VCaP (cell line): ENCODE measurements around the gene MIOX.
"Not testable (repeated sequence)": the region's sequence is repeated elsewhere in the genome, so short reads cannot be mapped to it uniquely, and the experiment has no call there.

ENCODE experiments used
- H3K27ac ChIP-seq: fragments of 450-650 bp; 2 replicates; pipeline ENCODE4 v1.5.1; 2017
- CTCF ChIP-seq: fragments of 450-650 bp; conservative IDR thresholded peaks from 2 replicates; pipeline ENCODE4 v1.5.1; 2017; ENCODE audit warnings: mild to moderate bottlenecking, moderate library complexity

The MIOX gene

GRCh38 chr22:50531546-50531961 is 44.9 kb downstream of the MIOX start:
- H3K27ac ChIP-seq = peak overlapping the region; percentile 71
- TF ChIP-seq CTCF = no peak

DNA sequence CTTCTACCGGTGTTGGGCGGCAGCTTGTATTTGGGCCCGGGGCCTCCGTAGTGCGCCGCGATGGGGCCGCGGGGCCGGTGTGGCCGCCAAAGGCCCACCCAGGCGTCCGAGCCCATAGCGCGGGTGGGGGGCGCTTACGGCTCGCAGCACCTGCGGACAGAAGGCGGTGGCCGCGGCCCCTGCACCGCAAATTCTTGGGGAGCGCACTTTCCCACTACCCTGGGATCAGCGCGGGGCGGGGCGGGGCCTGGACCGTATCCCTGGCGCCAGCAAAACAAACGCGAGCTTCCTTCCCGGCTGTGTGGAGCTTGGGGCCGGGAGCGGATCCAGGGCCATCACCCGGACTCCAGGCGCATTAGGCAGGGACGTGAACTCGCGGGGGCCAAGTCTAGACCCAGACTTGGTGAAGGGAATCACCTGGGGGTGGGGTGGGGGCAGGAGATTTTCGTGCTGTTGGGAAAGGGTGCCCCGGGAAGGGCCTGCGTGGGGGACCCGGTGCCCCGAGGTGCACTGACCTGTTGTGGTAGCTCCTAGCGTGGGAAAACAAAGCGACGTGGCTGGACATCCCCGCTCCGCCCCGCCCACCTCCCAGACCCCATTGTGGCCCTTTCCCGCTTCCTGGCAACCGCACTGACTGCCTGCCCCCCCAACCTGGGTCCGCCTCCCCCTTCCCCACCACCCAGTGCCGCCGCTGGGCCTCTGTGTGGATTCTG is 45.5 kb downstream of the MIOX start:
- no peak for TF ChIP-seq CTCF
- H3K27ac ChIP-seq = peak overlapping the region; percentile 71

GRCh38 chr22:50532824-50533796 is 46.5 kb downstream of the MIOX start:
- peak overlapping the region; percentile 71; the same call in 1 of the 2 replicates for H3K27ac ChIP-seq
- no peak for TF ChIP-seq CTCF

DNA sequence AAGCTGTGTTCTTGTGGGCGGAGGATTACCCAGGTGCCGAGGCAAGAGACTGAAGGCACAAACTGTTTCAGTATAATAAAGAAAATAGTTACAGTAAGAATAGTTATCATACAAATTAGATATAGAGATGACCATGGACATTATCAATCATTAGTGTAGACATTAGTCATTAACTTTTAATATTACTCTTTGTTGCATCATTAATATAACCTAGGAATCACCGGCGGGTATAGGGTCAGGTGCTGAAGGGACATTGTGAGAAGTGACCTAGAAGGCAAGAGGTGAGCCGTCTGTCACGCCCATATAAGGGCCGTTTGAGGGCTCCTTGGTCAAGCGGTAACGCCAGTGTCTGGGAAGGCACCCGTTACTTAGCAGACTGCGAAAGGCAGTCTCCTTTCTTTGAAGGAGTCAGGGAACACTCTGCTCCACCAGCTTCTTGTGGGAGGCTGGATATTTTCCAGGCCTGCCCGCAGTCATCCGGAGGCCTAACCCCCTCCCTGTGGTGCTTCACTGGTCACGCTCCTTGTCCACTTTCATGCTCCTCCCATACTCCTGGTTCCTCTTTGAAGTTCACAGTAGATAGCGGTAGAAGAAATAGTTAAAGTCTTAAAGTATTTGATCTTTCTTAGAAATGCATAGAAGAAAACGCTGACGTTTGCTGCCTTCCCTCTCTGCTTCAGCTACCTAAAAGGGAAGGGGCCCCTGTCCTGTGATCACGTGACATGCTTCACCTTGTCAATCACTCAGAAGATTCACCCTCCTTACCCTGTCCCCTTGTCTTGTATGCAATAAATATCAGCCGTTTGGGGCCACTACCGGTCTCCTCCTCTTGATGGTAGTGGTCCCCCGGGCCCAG is 47.4 kb downstream of the MIOX start:
- H3K27ac ChIP-seq = not testable (repeated sequence)

- H3K27ac ChIP-seq = no peak overlapping the region
- no peak for TF ChIP-seq CTCF
Measured at GRCh38 chr22:50535113-50535512, 48.5 kb downstream of the MIOX start.

DNA sequence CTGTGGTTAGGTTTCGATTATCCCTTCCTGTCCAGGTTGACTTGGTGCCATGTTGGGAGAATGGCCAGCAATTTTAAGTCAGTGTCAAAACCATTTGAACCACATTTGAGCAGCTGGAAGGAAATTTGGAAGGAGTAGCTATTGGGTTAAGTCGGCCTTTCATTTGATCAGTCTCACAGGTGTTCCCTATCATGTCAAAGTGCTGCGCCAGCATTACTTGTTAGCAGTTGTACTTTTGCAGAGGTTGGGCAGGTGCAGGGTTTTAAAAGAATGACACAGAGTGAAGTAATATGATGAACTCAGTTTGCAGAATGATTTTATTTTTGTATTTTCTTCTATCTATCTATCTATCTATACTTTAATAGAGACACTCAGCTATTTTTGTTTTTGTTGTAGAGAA is 49.6 kb downstream of the MIOX start:
- no peak overlapping the region for H3K27ac ChIP-seq
- no peak for TF ChIP-seq CTCF

DNA sequence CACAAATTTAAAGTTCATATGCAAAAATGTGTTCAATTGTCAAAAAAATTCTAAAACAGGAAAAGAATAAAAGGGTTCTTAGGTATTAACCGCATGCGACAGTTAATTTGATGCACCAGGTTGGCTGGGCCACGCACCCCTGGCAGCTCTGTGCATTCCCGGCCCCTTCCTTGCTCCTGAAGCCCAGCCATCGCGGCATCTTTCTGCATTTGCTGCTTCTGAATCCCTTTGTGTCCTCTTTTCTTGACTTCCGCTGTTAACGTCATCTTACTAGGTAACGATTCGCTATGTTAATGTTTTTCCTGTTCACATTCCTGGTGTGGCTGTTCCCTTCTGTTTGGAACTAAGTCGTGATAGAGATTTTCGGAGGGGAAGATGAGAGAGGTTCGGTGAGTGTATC is 51.1 kb downstream of the MIOX start:
- H3K27ac ChIP-seq = no peak overlapping the region
- TF ChIP-seq CTCF = no peak
